ENCODE data around the gene TREX2. TPM values are rescaled to one million over a fixed set of nuclear protein-coding genes. Genes with fewer than 3 reads are reported as not detected.

The TREX2 gene
- total RNA-seq, 1 experiment from 2014 or later = 1.1 TPM

DNA sequence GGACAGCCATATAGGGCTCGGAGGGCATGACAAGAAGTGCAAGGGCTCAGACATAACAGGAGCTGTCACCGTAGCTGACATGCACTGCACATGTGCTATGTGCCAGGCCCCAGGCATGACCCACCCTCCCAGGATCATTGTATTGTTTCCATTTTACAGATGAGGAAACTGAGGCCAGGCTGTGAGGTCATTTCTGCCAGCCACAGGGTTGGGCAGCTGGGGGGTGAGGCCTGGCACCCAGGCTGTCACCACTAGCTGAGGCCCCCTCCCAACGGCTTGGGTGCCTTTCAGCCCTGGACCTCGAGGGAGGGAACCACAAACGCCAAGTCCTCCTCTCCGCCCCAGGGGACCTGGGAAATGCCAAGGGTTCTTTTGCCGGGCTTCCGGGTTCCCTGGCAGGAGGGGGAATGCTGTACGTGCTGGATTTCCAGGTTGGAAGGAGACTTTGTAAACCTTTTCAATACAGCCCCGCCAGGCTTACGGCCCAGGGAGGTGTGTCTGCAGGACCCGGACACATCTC lies 12.6 kb downstream of the TREX2 start:
- Histone ChIP-seq H3K56ac (ENCODE audit: insufficient read length, low read depth, low read length) (no peak overlapping the region), H3K4ac (ENCODE audit: low read depth, low read length) (no peak overlapping the region), H3K23me2 (ENCODE audit: insufficient read length, low read depth, low read length, poor library complexity, severe bottlenecking) (no peaks in the 10 kb centered on the region), H3K27me3 (ENCODE audit: insufficient read depth, low read length) (peaks cover 2% of the 10 kb centered on the region; the same call in 1 of the 2 replicates), H4K20me1 (ENCODE audit: control insufficient read depth, insufficient read depth, insufficient read length) (no peaks in the 10 kb centered on the region), H2AFZ (ENCODE audit: low read length) (no peak overlapping the region), H3K14ac (ENCODE audit: insufficient read depth, low read length) (no peak overlapping the region), H3K9me3 (ENCODE audit: control insufficient read depth, low read depth, low read length) (peaks cover 71% of the 10 kb centered on the region), H3K4me1 (ENCODE audit: insufficient read depth, low read length) (no peaks in the 10 kb centered on the region), H3K18ac (ENCODE audit: insufficient read length, low read depth, low read length) (no peak overlapping the region), H2BK15ac (ENCODE audit: low read depth, low read length) (no peak overlapping the region), H3K4me2 (ENCODE audit: insufficient read depth, insufficient read length, low read length) (no peak overlapping the region), H2BK120ac (ENCODE audit: low read depth, low read length, poor library complexity, severe bottlenecking) (no peak overlapping the region), H3T11ph (ENCODE audit: low read length) (no peak overlapping the region), H3K9ac (ENCODE audit: extremely low read depth, insufficient read length, low read length) (no peak overlapping the region), H2BK20ac (ENCODE audit: low read depth, low read length, poor library complexity, severe bottlenecking) (no peak overlapping the region), H3K79me2 (ENCODE audit: insufficient read depth, low read length) (no peaks in the 10 kb centered on the region), H3K27ac (ENCODE audit: insufficient read length, low read depth, low read length) (no peak overlapping the region), H4K5ac (ENCODE audit: insufficient read length, low read depth, low read length) (no peak overlapping the region), H4K91ac (ENCODE audit: insufficient read length, low read depth, low read length) (no peak overlapping the region), H2BK12ac (ENCODE audit: insufficient read length, low read depth, low read length) (no peak overlapping the region), H2BK5ac (ENCODE audit: insufficient read length, low read length) (no peak overlapping the region), H4K8ac (replicated peaks; ENCODE audit: insufficient read length, low read depth, low read length) (no peak overlapping the region), H3K23ac (ENCODE audit: insufficient read length, low read depth, low read length) (no peak overlapping the region), H2AK5ac (ENCODE audit: insufficient read length, low read length) (no peak overlapping the region), H3K79me1 (ENCODE audit: insufficient read depth, low read depth, low read length, poor library complexity, severe bottlenecking) (no peaks in the 10 kb centered on the region)
- WGBS (ENCODE audit: extremely low coverage, insufficient read length, low lambda C conversion rate) = no CpG with 5 or more reads among the region's 12 CpGs
- Mint-ChIP-seq H3K27ac (no peak overlapping the region), H3K9me3 (peaks cover 71 to 89% of the 10 kb centered on the region in 2 experiments), H3K4me1 (no peaks in the 10 kb centered on the region), H3K4me3 (no peak overlapping the region), H3K36me3 (ENCODE audit: insufficient read depth in 1 of 3, low read depth in 3 of 3) (peaks cover 0 to 7% (median 1%) of the 10 kb centered on the region in 3 experiments; a peak in 3 of 7 replicates), H3K27me3 (ENCODE audit: low read depth) (peaks cover 10% of the 10 kb centered on the region)
- TF ChIP-seq, protein P1, sequence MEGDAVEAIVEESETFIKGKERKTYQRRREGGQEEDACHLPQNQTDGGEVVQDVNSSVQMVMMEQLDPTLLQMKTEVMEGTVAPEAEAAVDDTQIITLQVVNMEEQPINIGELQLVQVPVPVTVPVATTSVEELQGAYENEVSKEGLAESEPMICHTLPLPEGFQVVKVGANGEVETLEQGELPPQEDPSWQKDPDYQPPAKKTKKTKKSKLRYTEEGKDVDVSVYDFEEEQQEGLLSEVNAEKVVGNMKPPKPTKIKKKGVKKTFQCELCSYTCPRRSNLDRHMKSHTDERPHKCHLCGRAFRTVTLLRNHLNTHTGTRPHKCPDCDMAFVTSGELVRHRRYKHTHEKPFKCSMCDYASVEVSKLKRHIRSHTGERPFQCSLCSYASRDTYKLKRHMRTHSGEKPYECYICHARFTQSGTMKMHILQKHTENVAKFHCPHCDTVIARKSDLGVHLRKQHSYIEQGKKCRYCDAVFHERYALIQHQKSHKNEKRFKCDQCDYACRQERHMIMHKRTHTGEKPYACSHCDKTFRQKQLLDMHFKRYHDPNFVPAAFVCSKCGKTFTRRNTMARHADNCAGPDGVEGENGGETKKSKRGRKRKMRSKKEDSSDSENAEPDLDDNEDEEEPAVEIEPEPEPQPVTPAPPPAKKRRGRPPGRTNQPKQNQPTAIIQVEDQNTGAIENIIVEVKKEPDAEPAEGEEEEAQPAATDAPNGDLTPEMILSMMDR (conservative IDR thresholded peaks at IDR 0.05) = no peak
- DNase-seq = no peak

All from H9 (cell line).